ENCODE measurements around the gene DACT1.

- TF ChIP-seq POLR2A (IDR thresholded peaks at IDR 0.05) (no peak), CTCF (IDR thresholded peaks at IDR 0.05) (no peak), EP300 (IDR thresholded peaks at IDR 0.05) (no peak)
These were observed 10.0 kb downstream of the DACT1 start for GRCh38 chr14:58647777-58648176.

All from tibial nerve (tissue), 4 donors.